ENCODE data around the gene ASAP2. TPM values are rescaled to one million over a fixed set of nuclear protein-coding genes. Genes with fewer than 3 reads are reported as not detected.

ASAP2 gene
- total RNA-seq, 1 experiment from 2014 or later: 12.6 TPM

DNA sequence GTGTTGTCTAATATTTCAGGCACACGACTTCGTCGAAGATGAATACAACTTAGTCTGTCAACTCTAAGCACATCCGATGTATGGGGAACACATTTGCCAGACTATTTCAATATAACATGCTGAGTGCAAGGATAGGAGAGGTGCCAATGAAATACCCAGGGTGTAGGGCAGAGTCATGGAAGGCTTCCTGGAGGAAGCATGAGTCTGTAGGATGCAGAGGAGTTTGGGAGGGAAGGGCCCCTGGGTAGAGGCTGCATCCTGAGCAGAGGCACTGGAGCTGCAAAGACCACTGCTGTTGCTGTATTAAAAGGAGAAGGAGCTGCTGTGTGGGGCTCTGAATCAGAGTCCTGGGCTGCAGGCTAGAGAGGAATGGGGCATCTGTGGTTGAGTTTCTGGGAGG lies 89.9 kb downstream of the ASAP2 start:
- Histone ChIP-seq H3K79me2 (ENCODE audit: insufficient read depth, low read length) (no peaks in the 10 kb centered on the region), H3K4me1 (ENCODE audit: insufficient read depth, low read length) (peaks cover 4% of the 10 kb centered on the region; the same call in 1 of the 2 replicates), H4K20me1 (ENCODE audit: control insufficient read depth, insufficient read depth, insufficient read length) (no peaks in the 10 kb centered on the region), H2BK20ac (ENCODE audit: low read depth, low read length, poor library complexity, severe bottlenecking) (no peak overlapping the region), H3K9me3 (ENCODE audit: control insufficient read depth, low read depth, low read length) (no peaks in the 10 kb centered on the region), H2BK12ac (ENCODE audit: insufficient read length, low read depth, low read length) (no peak overlapping the region), H3K14ac (ENCODE audit: insufficient read depth, low read length) (no peak overlapping the region), H2BK120ac (ENCODE audit: low read depth, low read length, poor library complexity, severe bottlenecking) (no peak overlapping the region), H2AK5ac (ENCODE audit: insufficient read length, low read length) (no peak overlapping the region), H3K27me3 (ENCODE audit: insufficient read depth, low read length) (no peaks in the 10 kb centered on the region), H3K79me1 (ENCODE audit: insufficient read depth, low read depth, low read length, poor library complexity, severe bottlenecking) (no peaks in the 10 kb centered on the region), H3T11ph (ENCODE audit: low read length) (no peak overlapping the region), H2BK15ac (ENCODE audit: low read depth, low read length) (no peak overlapping the region), H3K23me2 (ENCODE audit: insufficient read length, low read depth, low read length, poor library complexity, severe bottlenecking) (no peaks in the 10 kb centered on the region), H3K27ac (ENCODE audit: insufficient read length, low read depth, low read length) (no peak overlapping the region), H4K5ac (ENCODE audit: insufficient read length, low read depth, low read length) (no peak overlapping the region), H3K56ac (ENCODE audit: insufficient read length, low read depth, low read length) (no peak overlapping the region), H2AFZ (ENCODE audit: low read length) (no peak overlapping the region), H4K91ac (ENCODE audit: insufficient read length, low read depth, low read length) (no peak overlapping the region), H3K4me2 (ENCODE audit: insufficient read depth, insufficient read length, low read length) (no peak overlapping the region), H4K8ac (replicated peaks; ENCODE audit: insufficient read length, low read depth, low read length) (no peak overlapping the region), H3K4ac (ENCODE audit: low read depth, low read length) (no peak overlapping the region), H3K18ac (ENCODE audit: insufficient read length, low read depth, low read length) (no peak overlapping the region), H3K9ac (ENCODE audit: extremely low read depth, insufficient read length, low read length) (no peak overlapping the region), H3K23ac (ENCODE audit: insufficient read length, low read depth, low read length) (no peak overlapping the region), H2BK5ac (ENCODE audit: insufficient read length, low read length) (no peak overlapping the region)
- Mint-ChIP-seq H3K36me3 (ENCODE audit: insufficient read depth in 1 of 3, low read depth in 3 of 3) (peaks cover 0 to 17% (median 0%) of the 10 kb centered on the region in 3 experiments; a peak in 4 of 7 replicates), H3K4me3 (no peak overlapping the region), H3K27me3 (ENCODE audit: low read depth) (no peaks in the 10 kb centered on the region), H3K27ac (peak overlapping the region in 2 of 3 experiments; percentile 32 to 38; a peak in 3 of 7 replicates), H3K4me1 (peaks cover 17 to 20% of the 10 kb centered on the region in 2 experiments), H3K9me3 (no peaks in the 10 kb centered on the region)
- no peak for DNase-seq
- no CpG with 5 or more reads among the region's 4 CpGs for WGBS (ENCODE audit: extremely low coverage, insufficient read length, low lambda C conversion rate)
- TF ChIP-seq, protein P1, sequence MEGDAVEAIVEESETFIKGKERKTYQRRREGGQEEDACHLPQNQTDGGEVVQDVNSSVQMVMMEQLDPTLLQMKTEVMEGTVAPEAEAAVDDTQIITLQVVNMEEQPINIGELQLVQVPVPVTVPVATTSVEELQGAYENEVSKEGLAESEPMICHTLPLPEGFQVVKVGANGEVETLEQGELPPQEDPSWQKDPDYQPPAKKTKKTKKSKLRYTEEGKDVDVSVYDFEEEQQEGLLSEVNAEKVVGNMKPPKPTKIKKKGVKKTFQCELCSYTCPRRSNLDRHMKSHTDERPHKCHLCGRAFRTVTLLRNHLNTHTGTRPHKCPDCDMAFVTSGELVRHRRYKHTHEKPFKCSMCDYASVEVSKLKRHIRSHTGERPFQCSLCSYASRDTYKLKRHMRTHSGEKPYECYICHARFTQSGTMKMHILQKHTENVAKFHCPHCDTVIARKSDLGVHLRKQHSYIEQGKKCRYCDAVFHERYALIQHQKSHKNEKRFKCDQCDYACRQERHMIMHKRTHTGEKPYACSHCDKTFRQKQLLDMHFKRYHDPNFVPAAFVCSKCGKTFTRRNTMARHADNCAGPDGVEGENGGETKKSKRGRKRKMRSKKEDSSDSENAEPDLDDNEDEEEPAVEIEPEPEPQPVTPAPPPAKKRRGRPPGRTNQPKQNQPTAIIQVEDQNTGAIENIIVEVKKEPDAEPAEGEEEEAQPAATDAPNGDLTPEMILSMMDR (conservative IDR thresholded peaks at IDR 0.05): no peak

Measured in H9 (cell line).